Aorta (tissue), 5 donors: ENCODE data around the gene HNRNPM. TPM values are rescaled to one million over a fixed set of nuclear protein-coding genes. Genes with fewer than 3 reads are reported as not detected.

Experiments used
- ATAC-seq: fragments of 200-7000 bp; cut with Tn5 transposase; one replicate; pipeline ENCODE4 v1.9.1; 2022; ENCODE audit warnings: moderate library complexity; ENCODE audit not compliant: low FRiP score
- DNase-seq, 2 donors: peaks; one replicate each; pipeline ENCODE4 v3.0.0-alpha.2; 2020
- H3K27ac ChIP-seq, 2 donors: one replicate each; pipeline ENCODE4 v1.5.1; 2013; ENCODE audit warnings: low read length in 2 of 2, mild to moderate bottlenecking in 2 of 2, moderate library complexity in 2 of 2, control low read depth in 1 of 2, inconsistent platforms in 1 of 2, low read depth in 1 of 2
- H3K27me3 ChIP-seq, 2 donors: one replicate each; pipeline ENCODE4 v1.6.1; 2013; ENCODE audit warnings: control low read depth in 1 of 2, low read length in 1 of 2, mild to moderate bottlenecking in 1 of 2, moderate library complexity in 1 of 2; ENCODE audit not compliant: insufficient read depth in 2 of 2, control insufficient read depth in 1 of 2
- H3K36me3 ChIP-seq, 2 donors: one replicate each; pipeline ENCODE4 v1.6.1; 2013; ENCODE audit warnings: control low read depth in 1 of 2, low read length in 1 of 2, mild to moderate bottlenecking in 1 of 2; ENCODE audit not compliant: insufficient read depth in 2 of 2, control insufficient read depth in 1 of 2
- H3K4me1 ChIP-seq, 2 donors: one replicate each; pipeline ENCODE4 v1.6.1; 2013; ENCODE audit warnings: low read length in 2 of 2, control low read depth in 1 of 2, mild to moderate bottlenecking in 1 of 2, moderate library complexity in 1 of 2; ENCODE audit not compliant: insufficient read depth in 2 of 2, control insufficient read depth in 1 of 2
- H3K4me3 ChIP-seq, 2 donors: one replicate each; pipeline ENCODE4 v1.5.1; 2013; ENCODE audit warnings: low read length in 2 of 2, control low read depth in 1 of 2, mild to moderate bottlenecking in 1 of 2
- H3K9me3 ChIP-seq: one replicate; pipeline ENCODE4 v1.6.1; 2013; ENCODE audit warnings: mild to moderate bottlenecking, low read length; ENCODE audit not compliant: control insufficient read depth
- WGBS, 2 donors: extraction: QIAGEN DNeasy Blood & Tissue Kit; methylation state at CpG; one replicate each; pipeline ENCODE4 v1.1.7; 2013; 5-methylcytosine and 5-hydroxymethylcytosine counted together
- intact Hi-C, 2 donors: fragments of 100-400 bp; cut with DNase I; formaldehyde crosslinking; loops; one replicate each; pipeline versions ENCODE4 v1.14.2 to v1.15.0; 2022
- polyA plus RNA-seq, 2 donors: library from polyadenylated mRNA; stranded (reverse); fragments of 200-250 nt; gene quantifications; one replicate each; pipeline ENCODE4 v1.2.3, GENCODE V29; 2013
- total RNA-seq, 2 donors: library from RNA; stranded (reverse); fragmentation: NEBNext Ultra II Directional; extraction: Animal tissue kit (Norgen Biotek cat#: 25700); gene quantifications; one replicate each; pipeline ENCODE4 v1.2.1, GENCODE V29; 2021
- donor health status: healthy with polysubstance abuse.
- donor health status: Bipolar disorder and iron deficiency.
- donor health status: DM: no; HTN: no; CAD: no.
- donor health status: DM: no; HTN: no; CAD: no.
- donor health status: DM: yes; HTN: yes; CAD: no.

HNRNPM gene
- total and polyA plus RNA-seq, 4 donors: 106 to 148 (median 123) TPM

GRCh38 chr19:8460516-8461298 lies 15.9 kb downstream of the HNRNPM start:
- no peak for ATAC-seq
- Histone ChIP-seq H3K27ac (peak overlapping the region in 1 of 2 donors; percentile 84), H3K9me3 (no peaks in the 10 kb centered on the region), H3K4me1 (peaks cover 4% of the 10 kb centered on the region in 2 donors), H3K27me3 (no peaks in the 10 kb centered on the region), H3K4me3 (no peak overlapping the region), H3K36me3 (peaks cover 0 to 13% of the 10 kb centered on the region in 2 donors)
- WGBS, 2 donors: 64 to 68% methylated on average over 7 of the region's 7 CpGs
- no peak for DNase-seq
- intact Hi-C loops: no loop called here

- no peak for ATAC-seq
These were observed 16.6 kb downstream of the HNRNPM start for GRCh38 chr19:8461376-8461775.

GRCh38 chr19:8461891-8462290 lies 17.1 kb downstream of the HNRNPM start:
- ATAC-seq (no peak), DNase-seq (no peak)
- Histone ChIP-seq H3K27ac (no peak overlapping the region), H3K36me3 (peaks cover 0 to 11% of the 10 kb centered on the region in 2 donors), H3K27me3 (no peaks in the 10 kb centered on the region), H3K4me1 (peaks cover 4% of the 10 kb centered on the region in 2 donors), H3K4me3 (no peak overlapping the region), H3K9me3 (no peaks in the 10 kb centered on the region)
- intact Hi-C loops: no loop called here
- 83 to 84% methylated on average over 14 of the region's 14 CpGs for WGBS, 2 donors

More at GRCh38 chr19:8461376-8461775, 16.6 kb downstream of the HNRNPM start:
- H3K27ac ChIP-seq: no peak overlapping the region
- no peak for DNase-seq
- H3K4me1 ChIP-seq: peaks cover 4% of the 10 kb centered on the region in 2 donors
- no peak overlapping the region for H3K4me3 ChIP-seq
- WGBS, 2 donors: 70 to 71% methylated on average over 3 to 4 of the region's 4 CpGs
- intact Hi-C loops: no loop called here
- H3K36me3 ChIP-seq: peaks cover 0 to 11% of the 10 kb centered on the region in 2 donors
- H3K9me3 ChIP-seq: no peaks in the 10 kb centered on the region
- H3K27me3 ChIP-seq: no peaks in the 10 kb centered on the region

DNA sequence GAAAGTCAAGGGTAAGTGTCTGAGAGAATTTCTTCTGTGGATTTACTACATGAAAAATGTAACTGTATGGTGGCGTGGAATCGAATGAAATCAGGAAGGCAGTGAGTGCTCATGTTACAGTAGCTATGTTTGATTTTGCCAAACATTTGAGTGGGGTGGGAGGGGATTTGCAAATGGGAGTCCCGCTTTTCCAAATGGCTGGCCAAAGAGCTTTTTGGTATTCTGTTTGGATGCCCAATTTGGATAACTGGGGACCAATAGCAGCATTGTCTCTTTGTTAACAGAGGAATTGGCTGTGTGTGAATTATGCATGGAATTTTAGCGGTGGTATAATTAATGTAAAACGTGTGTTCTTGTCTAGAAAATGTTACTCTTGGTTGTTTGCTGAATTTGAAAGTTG lies 17.8 kb downstream of the HNRNPM start:
- H3K4me1 ChIP-seq: peaks cover 4% of the 10 kb centered on the region in 2 donors

DNA sequence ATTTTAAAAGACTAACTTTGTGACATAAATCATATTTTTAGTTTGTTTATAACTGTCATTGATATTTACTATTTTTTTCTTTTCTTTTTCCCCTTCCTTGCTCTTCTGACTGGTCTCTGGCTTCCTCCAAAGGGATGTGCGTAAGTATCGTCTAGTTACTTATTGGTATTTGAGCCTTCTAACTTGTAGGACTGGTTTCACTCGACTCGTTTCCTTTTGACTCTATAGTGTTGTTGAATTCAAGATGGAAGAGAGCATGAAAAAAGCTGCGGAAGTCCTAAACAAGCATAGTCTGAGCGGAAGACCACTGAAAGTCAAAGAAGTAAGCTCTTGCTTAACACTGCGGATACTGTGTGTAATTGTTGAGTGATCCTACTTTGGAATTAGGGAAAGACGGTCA lies 18.6 kb downstream of the HNRNPM start:
- intact Hi-C loops: no loop called here
- peaks cover 1 to 4% of the 10 kb centered on the region in 2 donors for H3K4me1 ChIP-seq

More for the DNA sequence above, 17.8 kb downstream of the HNRNPM start:
- intact Hi-C loops: no loop called here
- H3K27ac ChIP-seq: no peak overlapping the region
- WGBS, 2 donors: 72 to 73% methylated on average over 5 of the region's 5 CpGs
- H3K9me3 ChIP-seq: no peaks in the 10 kb centered on the region
- H3K4me3 ChIP-seq: no peak overlapping the region
- H3K27me3 ChIP-seq: no peaks in the 10 kb centered on the region
- ATAC-seq (no peak), DNase-seq (no peak)
- peaks cover 0 to 12% of the 10 kb centered on the region in 2 donors for H3K36me3 ChIP-seq

DNA sequence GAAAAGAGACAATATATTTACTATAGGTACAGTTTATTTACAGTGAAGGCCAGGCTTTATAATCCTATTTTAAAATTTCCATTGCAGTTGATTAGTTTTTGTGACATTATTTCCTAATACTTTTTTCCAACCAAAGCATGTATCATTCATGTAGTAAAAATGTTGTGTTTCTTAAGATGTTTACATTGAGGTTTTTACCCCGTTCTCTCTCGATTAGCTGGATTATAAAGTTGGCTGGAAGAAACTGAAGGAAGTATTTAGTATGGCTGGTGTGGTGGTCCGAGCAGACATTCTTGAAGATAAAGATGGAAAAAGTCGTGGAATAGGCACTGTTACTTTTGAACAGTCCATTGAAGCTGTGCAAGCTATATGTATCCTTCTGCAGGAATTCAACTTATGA lies 21.2 kb downstream of the HNRNPM start:
- no peak overlapping the region for H3K27ac ChIP-seq
- no peaks in the 10 kb centered on the region for H3K27me3 ChIP-seq
- peaks cover 2 to 26% of the 10 kb centered on the region in 2 donors for H3K36me3 ChIP-seq
- intact Hi-C loops: no loop called here
- 86 to 90% methylated on average over 4 of the region's 4 CpGs for WGBS, 2 donors
- ATAC-seq (no peak), DNase-seq (no peak)
- no peaks in the 10 kb centered on the region for H3K4me1 ChIP-seq
- H3K4me3 ChIP-seq: no peak overlapping the region
- H3K9me3 ChIP-seq: no peaks in the 10 kb centered on the region

More for the DNA sequence above, 18.6 kb downstream of the HNRNPM start:
- no peaks in the 10 kb centered on the region for H3K27me3 ChIP-seq
- DNase-seq: no peak
- H3K36me3 ChIP-seq: peaks cover 0 to 12% of the 10 kb centered on the region in 2 donors
- no peak overlapping the region for H3K27ac ChIP-seq
- H3K9me3 ChIP-seq: no peaks in the 10 kb centered on the region
- WGBS, 2 donors: 91 to 92% methylated on average over 8 of the region's 8 CpGs
- no peak for ATAC-seq
- no peak overlapping the region for H3K4me3 ChIP-seq

GRCh38 chr19:8468124-8468523 lies 23.3 kb downstream of the HNRNPM start:
- no peak overlapping the region for H3K4me3 ChIP-seq
- no peak for ATAC-seq
- intact Hi-C loops: no loop called here
- H3K36me3 ChIP-seq: peaks cover 2 to 31% of the 10 kb centered on the region in 2 donors
- no peaks in the 10 kb centered on the region for H3K9me3 ChIP-seq
- H3K27me3 ChIP-seq: no peaks in the 10 kb centered on the region
- H3K27ac ChIP-seq: no peak overlapping the region
- 63 to 64% methylated on average over 3 of the region's 3 CpGs for WGBS, 2 donors
- no peak for DNase-seq
- H3K4me1 ChIP-seq: no peaks in the 10 kb centered on the region

DNA sequence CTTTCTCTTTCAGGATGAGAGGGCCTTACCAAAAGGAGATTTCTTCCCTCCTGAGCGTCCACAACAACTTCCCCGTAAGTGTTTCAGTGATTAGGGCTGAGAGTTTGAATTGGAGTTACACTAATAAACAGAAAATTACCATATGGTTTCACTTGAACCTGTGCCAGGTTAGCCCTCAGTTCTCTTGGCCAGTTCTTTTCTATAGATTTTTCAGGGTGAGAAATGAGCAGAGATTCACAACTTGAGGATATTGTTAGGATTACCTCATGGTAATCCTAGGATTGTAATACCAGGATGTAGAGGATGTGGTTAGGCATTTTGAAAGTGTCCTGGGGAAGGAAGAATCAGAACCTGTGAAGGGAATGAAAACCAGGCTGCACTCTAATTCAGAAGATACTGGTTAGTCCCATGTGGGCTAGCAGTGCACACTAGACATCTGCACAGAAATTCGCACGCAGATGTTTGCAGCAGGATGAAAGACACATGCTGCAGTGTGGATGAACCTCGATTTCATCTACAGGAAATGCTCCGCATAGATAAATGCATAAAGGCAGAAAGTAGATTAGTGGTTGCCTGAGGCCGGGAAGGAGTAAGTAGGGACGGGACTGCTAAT lies 24.1 kb downstream of the HNRNPM start:
- DNase-seq (no peak), ATAC-seq (no peak)
- H3K4me1 ChIP-seq: no peaks in the 10 kb centered on the region
- 90% methylated on average over 8 of the region's 8 CpGs for WGBS, 2 donors
- H3K27me3 ChIP-seq: no peaks in the 10 kb centered on the region
- no peaks in the 10 kb centered on the region for H3K9me3 ChIP-seq
- no peak overlapping the region for H3K27ac ChIP-seq
- intact Hi-C loops: no loop called here
- H3K4me3 ChIP-seq: no peak overlapping the region
- H3K36me3 ChIP-seq: peaks cover 2 to 28% of the 10 kb centered on the region in 2 donors
